Effector CD8-positive, alpha-beta T cell (primary cell): ENCODE measurements around the gene USP11.
"Not testable (repeated sequence)": the region's sequence is repeated elsewhere in the genome, so short reads cannot be mapped to it uniquely, and the experiment has no call there.

Source experiments
- DNase-seq: peaks from one replicate; lab custom pipeline; 2025; lab: John Stamatoyannopoulos, UW

Gene USP11

GRCh38 chrX:47247206-47247998 is 14.6 kb downstream of the USP11 start:
- DNase-seq: no peak

- no peak for DNase-seq
Observed at GRCh38 chrX:47247999-47248320, 15.2 kb downstream of the USP11 start.

GRCh38 chrX:47248576-47248975 is 15.8 kb downstream of the USP11 start:
- no peak for DNase-seq

- DNase-seq: no peak
Observed at GRCh38 chrX:47250017-47250347, 17.2 kb downstream of the USP11 start.

- DNase-seq: not testable (repeated sequence)
Observed at GRCh38 chrX:47257620-47258019, 24.8 kb downstream of the USP11 start.

- DNase-seq: no peak
Observed at GRCh38 chrX:47264483-47265173, 31.8 kb downstream of the USP11 start.

GRCh38 chrX:47266643-47267042 is 33.8 kb downstream of the USP11 start:
- no peak for DNase-seq

GRCh38 chrX:47272013-47272408 is 39.2 kb downstream of the USP11 start:
- no peak for DNase-seq

- no peak for DNase-seq
Observed at GRCh38 chrX:47273011-47273730, 40.4 kb downstream of the USP11 start.

- DNase-seq: no peak
Observed at GRCh38 chrX:47278691-47279090, 45.9 kb downstream of the USP11 start.

GRCh38 chrX:47283015-47283771 is 50.4 kb downstream of the USP11 start:
- no peak for DNase-seq

GRCh38 chrX:47284616-47285015 is 51.8 kb downstream of the USP11 start:
- DNase-seq: not testable (repeated sequence)

- DNase-seq: no peak
Observed at GRCh38 chrX:47285836-47286320, 53.1 kb downstream of the USP11 start.

- DNase-seq: no peak
Observed at GRCh38 chrX:47293106-47293505, 60.3 kb downstream of the USP11 start.

- no peak for DNase-seq
Observed at GRCh38 chrX:47296766-47297365, 64.1 kb downstream of the USP11 start.

- DNase-seq: no peak
Observed at GRCh38 chrX:47297874-47298273, 65.1 kb downstream of the USP11 start.
